Omental fat pad (tissue), 4 donors: ENCODE data around the gene CCR9. TPM values are rescaled to one million over a fixed set of nuclear protein-coding genes. Genes with fewer than 3 reads are reported as not detected.

Experiments used
- ATAC-seq: fragments of 150-250 bp; one replicate; pipeline ENCODE4 v1.9.1; 2016; ENCODE audit warnings: mild to moderate bottlenecking, moderate library complexity; ENCODE audit not compliant: low FRiP score
- DNase-seq: peaks from one replicate; pipeline ENCODE4 v3.0.0-alpha.2; 2019; ENCODE audit warnings: low spot score
- CTCF ChIP-seq, 3 donors: fragments of 450-650 bp; IDR thresholded peaks; one replicate each; pipeline ENCODE4 v1.5.1; 2016 to 2017; ENCODE audit warnings: antibody characterized with exemption in 3 of 3, mild to moderate bottlenecking in 3 of 3, moderate library complexity in 2 of 3
- total RNA-seq, 4 donors: library from RNA; depleted of rRNA; stranded (reverse); fragments of >200 nt; gene quantifications; one replicate each; pipeline ENCODE4 v1.1.0, GENCODE V29; 2016

CCR9 gene
- total RNA-seq, 4 donors from 2014 or later: 0.24 TPM; not detected in 3

- no peak for DNase-seq
- ATAC-seq: no peak
- TF ChIP-seq CTCF (IDR thresholded peaks at IDR 0.05): no peak
These were observed 5.8 kb downstream of the CCR9 start for GRCh38 chr3:45892161-45892560.

- TF ChIP-seq CTCF (IDR thresholded peaks at IDR 0.05): no peak
- ATAC-seq (no peak), DNase-seq (no peak)
These were observed 7.7 kb downstream of the CCR9 start for GRCh38 chr3:45894015-45894414.

- ATAC-seq (no peak), DNase-seq (no peak)
- TF ChIP-seq CTCF (IDR thresholded peaks at IDR 0.05): no peak
These were observed 9.5 kb downstream of the CCR9 start for GRCh38 chr3:45895686-45896468.

GRCh38 chr3:45896956-45897355, 10.6 kb downstream of the CCR9 start:
- no peak for ATAC-seq
- TF ChIP-seq CTCF (IDR thresholded peaks at IDR 0.05): no peak
- DNase-seq: no peak

- ATAC-seq: no peak
- no peak for DNase-seq
- no peak for TF ChIP-seq CTCF (IDR thresholded peaks at IDR 0.05)
These were observed 18.6 kb downstream of the CCR9 start for GRCh38 chr3:45904931-45905330.

GRCh38 chr3:45905755-45906154, 19.4 kb downstream of the CCR9 start:
- DNase-seq: no peak
- no peak for ATAC-seq
- TF ChIP-seq CTCF (IDR thresholded peaks at IDR 0.05): no peak
